PC-3 (cell line): Measurements from ENCODE around the gene NSF. TPM values are rescaled to one million over a fixed set of nuclear protein-coding genes. Genes with fewer than 3 reads are reported as not detected.
"Not testable (repeated sequence)": the region's sequence is repeated elsewhere in the genome, so short reads cannot be mapped to it uniquely, and the experiment has no call there.

Experiments
- ATAC-seq: fragments of 200-7000 bp; cut with Tn5 transposase; 2 replicates; pipeline ENCODE4 v1.9.1; 2020; ENCODE audit warnings: mild to moderate bottlenecking, moderate library complexity
- BruUV-seq: library from RNA; stranded (reverse); fragments of 400-500 nt; replicated peaks from 2 replicates; lab custom pipeline; 2021; lab: Mats Ljungman, UMichigan
- CTCF ChIA-PET: fragments of 300-600 bp; sonication (Branson Sonifier 250); formaldehyde crosslinking; loops from one replicate; lab custom pipeline; 2022; ENCODE audit warnings: antibody characterized with exemption; lab: Charles Lee
- POLR2A ChIA-PET: fragments of 300-600 bp; sonication (Branson Sonifier 250); formaldehyde crosslinking; loops from one replicate; lab custom pipeline; 2022; ENCODE audit warnings: antibody characterized with exemption; ENCODE audit not compliant: unreplicated experiment; lab: Charles Lee
- DNase-seq: peaks from one replicate; pipeline ENCODE4 v3.0.0-alpha.2; 2015
- H2AFZ ChIP-seq: fragments of 300-600 bp; sonication (generic); 2 replicates; pipeline ENCODE4 v1.6.0; 2016; ENCODE audit warnings: antibody characterized with exemption, low read length
- H3F3A ChIP-seq: fragments of 300-600 bp; sonication (generic); one replicate; pipeline ENCODE4 v1.6.0; 2017; ENCODE audit warnings: antibody characterized with exemption, low read length, control low read depth, mild to moderate bottlenecking; ENCODE audit not compliant: unreplicated experiment
- H3K27ac ChIP-seq: fragments of 300-600 bp; sonication (generic); 2 replicates; pipeline ENCODE4 v1.5.1; 2016; ENCODE audit warnings: mild to moderate bottlenecking, low read length
- H3K27me3 ChIP-seq: fragments of 300-600 bp; sonication (generic); 2 replicates; pipeline ENCODE4 v1.6.1; 2016; ENCODE audit warnings: low read length, mixed read lengths
- H3K36me3 ChIP-seq: fragments of 300-600 bp; sonication (generic); 2 replicates; pipeline ENCODE4 v1.6.1; 2016; ENCODE audit warnings: low read depth, mixed run types, low read length, mixed read lengths
- H3K4me1 ChIP-seq: fragments of 300-600 bp; sonication (generic); 2 replicates; pipeline ENCODE4 v1.5.1; 2016; ENCODE audit warnings: low read length; ENCODE audit not compliant: insufficient read depth
- H3K4me2 ChIP-seq: fragments of 300-600 bp; sonication (generic); 2 replicates; pipeline ENCODE4 v1.6.0; 2016; ENCODE audit warnings: low read length
- H3K4me3 ChIP-seq: fragments of 300-600 bp; sonication (generic); 2 replicates; pipeline ENCODE4 v1.5.1; 2016; ENCODE audit warnings: mild to moderate bottlenecking, low read length, mixed read lengths
- H3K79me2 ChIP-seq: fragments of 300-600 bp; sonication (generic); 2 replicates; pipeline ENCODE4 v1.6.1; 2017; ENCODE audit warnings: low read length, mixed read lengths
- H3K9ac ChIP-seq: fragments of 300-600 bp; sonication (generic); 2 replicates; pipeline ENCODE4 v1.6.0; 2016; ENCODE audit warnings: mild to moderate bottlenecking, low read length
- H3K9me2 ChIP-seq: fragments of 300-600 bp; sonication (generic); replicated peaks from 2 replicates; pipeline ENCODE4 v1.6.1; 2016; ENCODE audit warnings: mixed run types, low read length, mixed read lengths
- H3K9me3 ChIP-seq: fragments of 300-600 bp; sonication (generic); 2 replicates; pipeline ENCODE4 v1.6.1; 2016; ENCODE audit warnings: low read length, mixed read lengths
- H4K20me1 ChIP-seq: fragments of 300-600 bp; sonication (generic); 2 replicates; pipeline ENCODE4 v1.6.1; 2016; ENCODE audit warnings: low read length, mixed read lengths
- CTCF ChIP-seq: fragments of 300-600 bp; sonication (generic); conservative IDR thresholded peaks from 2 replicates; pipeline ENCODE4 v1.5.1; 2017; ENCODE audit warnings: antibody characterized with exemption, low read depth, mild to moderate bottlenecking, low read length
- EZH2 ChIP-seq: fragments of 300-600 bp; sonication (generic); IDR thresholded peaks from one replicate; pipeline ENCODE4 v1.6.1; 2017; ENCODE audit warnings: antibody characterized with exemption, mild to moderate bottlenecking, low read length; ENCODE audit not compliant: unreplicated experiment
- EZH2phosphoT487 ChIP-seq: fragments of 300-600 bp; sonication (generic); IDR thresholded peaks from 2 replicates; pipeline ENCODE4 v1.6.1; 2018; ENCODE audit warnings: mild to moderate bottlenecking, antibody characterized with exemption, low read length, borderline replicate concordance
- intact Hi-C: fragments of 100-400 bp; cut with micrococcal nuclease; formaldehyde crosslinking; loops from 2 replicates; pipeline ENCODE4 v1.9.0; 2023
- total RNA-seq: library from RNA; depleted of rRNA; stranded (reverse); fragments of >200 nt; gene quantifications from 2 replicates; pipeline ENCODE4 v1.2.3, GENCODE V29; 2014

The NSF gene
- total RNA-seq, 1 experiment from 2014 or later = 52.2 TPM

- H3K9me3 ChIP-seq = no peaks in the 10 kb centered on the region
- H3K27me3 ChIP-seq = 0 out of 2 replicates have a peak, but pooled peaks cover 4% of the 10 kb centered on the region
- H3K9me2 ChIP-seq = no peaks in the 10 kb centered on the region
- H3K4me1 ChIP-seq = peaks cover 13% of the 10 kb centered on the region; the same call in 1 of the 2 replicates
- no peak overlapping the region for H2AFZ ChIP-seq
- ATAC-seq = no peak
- no peak overlapping the region for H3K4me3 ChIP-seq
- TF ChIP-seq EZH2phosphoT487 (no peak), CTCF (no peak), EZH2 (no peak)
- no peak overlapping the region for H3K9ac ChIP-seq
- ChIA-PET POLR2A (no interaction called here), CTCF (no interaction called here)
- no peak overlapping the region for H3K27ac ChIP-seq
- H3K4me2 ChIP-seq = no peak overlapping the region
- no peaks in the 10 kb centered on the region for H3K79me2 ChIP-seq
- H4K20me1 ChIP-seq = no peaks in the 10 kb centered on the region
- BruUV-seq = no TSS peak
- DNase-seq = no peak
- intact Hi-C loops = no loop called here
- H3F3A ChIP-seq = no peaks in the 10 kb centered on the region
- no peaks in the 10 kb centered on the region for H3K36me3 ChIP-seq
Measured at GRCh38 chr17:46791531-46791930, 201.1 kb downstream of the NSF start.

- ChIA-PET CTCF (no interaction called here), POLR2A (no interaction called here)
- TF ChIP-seq CTCF (no peak), EZH2phosphoT487 (no peak), EZH2 (no peak)
Measured at GRCh38 chr17:46792071-46792470, 201.6 kb downstream of the NSF start.

GRCh38 chr17:46793023-46793422 lies 202.6 kb downstream of the NSF start:
- H3K4me3 ChIP-seq, DNase-seq, H3K9me3 ChIP-seq, H3F3A ChIP-seq, ATAC-seq, H3K79me2 ChIP-seq, H3K9me2 ChIP-seq, H2AFZ ChIP-seq, H3K9ac ChIP-seq, H3K4me2 ChIP-seq, H3K36me3 ChIP-seq, intact Hi-C loops, POLR2A ChIA-PET, H4K20me1 ChIP-seq, BruUV-seq, H3K27me3 ChIP-seq, H3K27ac ChIP-seq, CTCF ChIA-PET: not testable (repeated sequence)
- peaks cover 13% of the 10 kb centered on the region; the same call in 1 of the 2 replicates for H3K4me1 ChIP-seq

More at GRCh38 chr17:46792071-46792470, 201.6 kb downstream of the NSF start:
- no peaks in the 10 kb centered on the region for H3F3A ChIP-seq
- no peaks in the 10 kb centered on the region for H3K9me2 ChIP-seq
- H3K27ac ChIP-seq = no peak overlapping the region
- peaks cover 13% of the 10 kb centered on the region; the same call in 1 of the 2 replicates for H3K4me1 ChIP-seq
- no TSS peak for BruUV-seq
- no peaks in the 10 kb centered on the region for H3K79me2 ChIP-seq
- no peaks in the 10 kb centered on the region for H4K20me1 ChIP-seq
- H2AFZ ChIP-seq = no peak overlapping the region
- DNase-seq (no peak), ATAC-seq (no peak)
- intact Hi-C loops = no loop called here
- H3K9ac ChIP-seq = no peak overlapping the region
- 0 out of 2 replicates have a peak, but pooled peaks cover 4% of the 10 kb centered on the region for H3K27me3 ChIP-seq
- H3K4me2 ChIP-seq = no peak overlapping the region
- H3K36me3 ChIP-seq = no peaks in the 10 kb centered on the region
- H3K9me3 ChIP-seq = no peaks in the 10 kb centered on the region
- H3K4me3 ChIP-seq = no peak overlapping the region
